Large intestine (tissue), 3 donors: ENCODE results near the gene NAMPT. TPM values are rescaled to one million over a fixed set of nuclear protein-coding genes. Genes with fewer than 3 reads are reported as not detected.
A peak's percentile ranks its signal among the peaks of the same experiment; 100 is the strongest.

Experiments used
- DNase-seq, 2 donors: peaks; one replicate each; pipeline versions ENCODE4 v3.0.0 to v3.0.0-alpha.2; 2013
- H3K27ac ChIP-seq: one replicate; pipeline ENCODE4 v1.5.1; 2013; ENCODE audit warnings: low read length
- H3K27me3 ChIP-seq: 2 replicates; pipeline ENCODE4 v1.6.1; 2013; ENCODE audit warnings: low read length; ENCODE audit not compliant: control insufficient read depth, insufficient read depth
- H3K36me3 ChIP-seq: 2 replicates; pipeline ENCODE4 v1.6.1; 2013; ENCODE audit warnings: low read length; ENCODE audit not compliant: control insufficient read depth, insufficient read depth
- H3K4me1 ChIP-seq: one replicate; pipeline ENCODE4 v1.6.1; 2013; ENCODE audit warnings: low read length; ENCODE audit not compliant: control insufficient read depth, insufficient read depth
- H3K4me3 ChIP-seq: one replicate; pipeline ENCODE4 v1.5.1; 2013; ENCODE audit warnings: low read length
- H3K9me3 ChIP-seq: one replicate; pipeline ENCODE4 v1.6.1; 2013; ENCODE audit warnings: mild to moderate bottlenecking, low read depth, low read length, moderate library complexity; ENCODE audit not compliant: control insufficient read depth
- WGBS: methylation state at CpG from one replicate; pipeline ENCODE4 v1.1.5; 2013; ENCODE audit warnings: low lambda C conversion rate; ENCODE audit not compliant: insufficient coverage; 5-methylcytosine and 5-hydroxymethylcytosine counted together
- polyA plus RNA-seq: library from polyadenylated mRNA; unstranded; fragments of 120-200 nt; gene quantifications from one replicate; pipeline ENCODE4 v1.2.1, GENCODE V29; 2013

Gene NAMPT
- polyA plus RNA-seq, 1 donor = 111 TPM

- peaks cover 53% of the 10 kb centered on the region for H3K36me3 ChIP-seq
- H3K4me1 ChIP-seq = no peaks in the 10 kb centered on the region
- WGBS = 100% methylated on average over 1 of the region's 2 CpGs
Observed at GRCh38 chr7:106256144-106256543, 28.6 kb downstream of the NAMPT start.

GRCh38 chr7:106255246-106255645, 29.5 kb downstream of the NAMPT start:
- Histone ChIP-seq H3K4me1 (no peaks in the 10 kb centered on the region), H3K4me3 (no peak overlapping the region), H3K9me3 (no peaks in the 10 kb centered on the region), H3K27ac (no peak overlapping the region), H3K27me3 (no peaks in the 10 kb centered on the region), H3K36me3 (peaks cover 47% of the 10 kb centered on the region)
- 100% methylated on average over 1 of the region's 1 CpG for WGBS
- DNase-seq = no peak

More at GRCh38 chr7:106256144-106256543, 28.6 kb downstream of the NAMPT start:
- no peaks in the 10 kb centered on the region for H3K27me3 ChIP-seq
- H3K27ac ChIP-seq = no peak overlapping the region
- no peak overlapping the region for H3K4me3 ChIP-seq
- DNase-seq = peak; percentile 18 to 60
- no peaks in the 10 kb centered on the region for H3K9me3 ChIP-seq

GRCh38 chr7:106254525-106255116, 30.2 kb downstream of the NAMPT start:
- no peak overlapping the region for H3K27ac ChIP-seq
- H3K4me1 ChIP-seq = no peaks in the 10 kb centered on the region
- H3K9me3 ChIP-seq = no peaks in the 10 kb centered on the region
- peaks cover 42% of the 10 kb centered on the region for H3K36me3 ChIP-seq
- no peak for DNase-seq
- WGBS = 100% methylated on average over 2 of the region's 4 CpGs
- H3K27me3 ChIP-seq = no peaks in the 10 kb centered on the region
- no peak overlapping the region for H3K4me3 ChIP-seq

GRCh38 chr7:106252568-106252967, 32.2 kb downstream of the NAMPT start:
- 100% methylated on average over 3 of the region's 3 CpGs for WGBS

GRCh38 chr7:106249488-106249887, 35.3 kb downstream of the NAMPT start:
- H3K27me3 ChIP-seq = no peaks in the 10 kb centered on the region
- no peaks in the 10 kb centered on the region for H3K4me1 ChIP-seq
- DNase-seq = no peak
- H3K4me3 ChIP-seq = no peak overlapping the region
- H3K36me3 ChIP-seq = peaks cover 30% of the 10 kb centered on the region
- H3K9me3 ChIP-seq = no peaks in the 10 kb centered on the region
- no peak overlapping the region for H3K27ac ChIP-seq
- 90% methylated on average over 2 of the region's 4 CpGs for WGBS

More at GRCh38 chr7:106252568-106252967, 32.2 kb downstream of the NAMPT start:
- DNase-seq = no peak
- no peaks in the 10 kb centered on the region for H3K4me1 ChIP-seq
- H3K36me3 ChIP-seq = peaks cover 29% of the 10 kb centered on the region
- no peaks in the 10 kb centered on the region for H3K9me3 ChIP-seq
- H3K27ac ChIP-seq = no peak overlapping the region
- H3K27me3 ChIP-seq = no peaks in the 10 kb centered on the region
- H3K4me3 ChIP-seq = no peak overlapping the region

GRCh38 chr7:106248600-106248999, 36.2 kb downstream of the NAMPT start:
- WGBS = 100% methylated on average over 2 of the region's 2 CpGs

GRCh38 chr7:106247841-106248240, 36.9 kb downstream of the NAMPT start:
- H3K27ac ChIP-seq = no peak overlapping the region
- no CpG with 5 or more reads among the region's 4 CpGs for WGBS
- no peaks in the 10 kb centered on the region for H3K4me1 ChIP-seq
- H3K4me3 ChIP-seq = no peak overlapping the region
- no peaks in the 10 kb centered on the region for H3K27me3 ChIP-seq
- H3K36me3 ChIP-seq = peaks cover 24% of the 10 kb centered on the region
- DNase-seq = no peak
- no peaks in the 10 kb centered on the region for H3K9me3 ChIP-seq

More at GRCh38 chr7:106248600-106248999, 36.2 kb downstream of the NAMPT start:
- Histone ChIP-seq H3K4me1 (no peaks in the 10 kb centered on the region), H3K27ac (no peak overlapping the region), H3K4me3 (no peak overlapping the region), H3K27me3 (no peaks in the 10 kb centered on the region), H3K9me3 (no peaks in the 10 kb centered on the region), H3K36me3 (peaks cover 30% of the 10 kb centered on the region)
- DNase-seq = no peak

GRCh38 chr7:106246902-106247711, 37.7 kb downstream of the NAMPT start:
- WGBS = 100% methylated on average over 1 of the region's 5 CpGs
- peaks cover 24% of the 10 kb centered on the region for H3K36me3 ChIP-seq

GRCh38 chr7:106243893-106244292, 40.9 kb downstream of the NAMPT start:
- Histone ChIP-seq H3K27ac (no peak overlapping the region), H3K4me3 (no peak overlapping the region), H3K36me3 (peaks cover 12% of the 10 kb centered on the region), H3K9me3 (no peaks in the 10 kb centered on the region), H3K27me3 (no peaks in the 10 kb centered on the region), H3K4me1 (no peaks in the 10 kb centered on the region)
- WGBS = 65% methylated on average over 2 of the region's 2 CpGs
- no peak for DNase-seq

More at GRCh38 chr7:106246902-106247711, 37.7 kb downstream of the NAMPT start:
- Histone ChIP-seq H3K4me1 (no peaks in the 10 kb centered on the region), H3K27me3 (no peaks in the 10 kb centered on the region), H3K27ac (no peak overlapping the region), H3K4me3 (no peak overlapping the region), H3K9me3 (no peaks in the 10 kb centered on the region)
- no peak for DNase-seq

GRCh38 chr7:106239406-106239805, 45.4 kb downstream of the NAMPT start:
- H3K27ac ChIP-seq = no peak overlapping the region
- WGBS = 100% methylated on average over 2 of the region's 3 CpGs
- no peaks in the 10 kb centered on the region for H3K4me1 ChIP-seq
- no peaks in the 10 kb centered on the region for H3K27me3 ChIP-seq
- no peak for DNase-seq
- H3K4me3 ChIP-seq = no peak overlapping the region
- H3K9me3 ChIP-seq = no peaks in the 10 kb centered on the region
- no peaks in the 10 kb centered on the region for H3K36me3 ChIP-seq
